ENCODE data around the gene SELENOF. TPM values are rescaled to one million over a fixed set of nuclear protein-coding genes. Genes with fewer than 3 reads are reported as not detected.
"Not testable (repeated sequence)": the region's sequence is repeated elsewhere in the genome, so short reads cannot be mapped to it uniquely, and the experiment has no call there.

Gene SELENOF
- total RNA-seq, 1 experiment from 2014 or later, result 313 TPM

GRCh38 chr1:86912281-86912900, 1.5 kb downstream of the SELENOF start:
- peak overlapping the region; percentile 61 for H3K4me3 ChIP-seq
- DNase-seq (ENCODE audit: low read depth in 1 of 2, low spot score in 2 of 2), result no peak
- no peak overlapping the region for H3K27ac ChIP-seq
- no peaks in the 10 kb centered on the region for H3K9me3 ChIP-seq (replicated peaks)
- peaks cover 12% of the 10 kb centered on the region; the same call in 1 of the 2 replicates for H3K4me1 ChIP-seq (replicated peaks)
- peaks cover 10% of the 10 kb centered on the region; the same call in 1 of the 2 replicates for H3K36me3 ChIP-seq
- H3K27me3 ChIP-seq (replicated peaks), result no peaks in the 10 kb centered on the region

DNA sequence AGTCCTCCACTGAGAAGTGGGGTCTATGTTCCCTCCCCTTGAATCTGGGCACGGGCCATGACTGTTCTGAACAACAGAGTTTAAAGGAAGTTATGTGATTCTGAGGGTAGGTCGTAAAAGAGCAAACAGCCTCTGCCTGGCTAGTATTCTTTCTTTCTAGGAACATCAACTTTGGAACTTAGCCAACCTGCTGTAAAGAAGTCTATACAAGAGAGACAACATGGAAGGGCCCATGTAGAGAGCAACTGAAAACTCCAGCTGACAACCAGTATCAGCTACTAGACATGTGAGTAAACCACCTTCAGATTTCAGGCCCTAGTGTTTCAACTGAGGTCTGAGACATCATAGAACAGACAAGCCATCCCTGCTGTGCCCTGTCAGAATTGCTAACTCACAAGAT, 7.5 kb downstream of the SELENOF start:
- Histone ChIP-seq H3K27me3 (replicated peaks) (no peaks in the 10 kb centered on the region), H3K9me3 (replicated peaks) (no peaks in the 10 kb centered on the region), H3K27ac (no peak overlapping the region), H3K36me3 (peaks cover 40% of the 10 kb centered on the region), H3K4me3 (no peak overlapping the region), H3K4me1 (replicated peaks) (no peaks in the 10 kb centered on the region)
- DNase-seq (ENCODE audit: low read depth in 1 of 2, low spot score in 2 of 2), result no peak

DNA sequence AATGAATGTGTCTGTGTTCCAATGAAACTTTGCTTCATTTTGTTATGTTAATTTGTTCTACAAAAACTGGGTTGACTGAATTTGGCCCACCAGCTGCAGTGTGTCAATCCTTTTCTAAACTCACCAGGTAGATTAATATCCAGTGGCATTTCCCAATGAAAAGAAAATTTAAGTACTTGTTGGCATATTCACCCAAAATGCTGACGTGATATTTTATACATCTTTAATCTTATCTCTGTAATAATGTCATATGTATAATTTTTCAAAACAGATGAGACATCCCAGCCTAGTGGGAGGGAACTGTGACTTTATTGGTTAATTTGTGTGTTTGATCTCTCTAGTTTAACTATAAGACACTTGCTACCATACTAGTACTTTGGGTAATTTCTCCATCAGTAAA, 8.1 kb downstream of the SELENOF start:
- Histone ChIP-seq H3K9me3 (replicated peaks) (no peaks in the 10 kb centered on the region), H3K27ac (no peak overlapping the region), H3K4me3 (no peak overlapping the region), H3K27me3 (replicated peaks) (no peaks in the 10 kb centered on the region), H3K4me1 (replicated peaks) (no peaks in the 10 kb centered on the region), H3K36me3 (peaks cover 46% of the 10 kb centered on the region)
- no peak for DNase-seq (ENCODE audit: low read depth in 1 of 2, low spot score in 2 of 2)

GRCh38 chr1:86899401-86899800, 14.5 kb downstream of the SELENOF start:
- H3K27me3 ChIP-seq (replicated peaks); H3K9me3 ChIP-seq (replicated peaks); H3K4me3 ChIP-seq; H3K4me1 ChIP-seq (replicated peaks); DNase-seq (ENCODE audit: low read depth in 1 of 2, low spot score in 2 of 2); H3K27ac ChIP-seq: not testable (repeated sequence)
- peaks cover 41% of the 10 kb centered on the region for H3K36me3 ChIP-seq

GRCh38 chr1:86888327-86888726, 25.6 kb downstream of the SELENOF start:
- Histone ChIP-seq H3K4me1 (replicated peaks) (no peaks in the 10 kb centered on the region), H3K36me3 (peaks cover 4% of the 10 kb centered on the region; the same call in 1 of the 2 replicates), H3K27me3 (replicated peaks) (no peaks in the 10 kb centered on the region), H3K9me3 (replicated peaks) (no peaks in the 10 kb centered on the region), H3K27ac (no peak overlapping the region), H3K4me3 (no peak overlapping the region)
- no peak for DNase-seq (ENCODE audit: low read depth in 1 of 2, low spot score in 2 of 2)

GRCh38 chr1:86887479-86888162, 26.3 kb downstream of the SELENOF start:
- H3K9me3 ChIP-seq (replicated peaks), result no peaks in the 10 kb centered on the region
- no peak overlapping the region for H3K27ac ChIP-seq
- peaks cover 7% of the 10 kb centered on the region; the same call in 1 of the 2 replicates for H3K36me3 ChIP-seq
- H3K27me3 ChIP-seq (replicated peaks), result no peaks in the 10 kb centered on the region
- H3K4me3 ChIP-seq, result no peak overlapping the region
- DNase-seq (ENCODE audit: low read depth in 1 of 2, low spot score in 2 of 2), result no peak
- no peaks in the 10 kb centered on the region for H3K4me1 ChIP-seq (replicated peaks)

DNA sequence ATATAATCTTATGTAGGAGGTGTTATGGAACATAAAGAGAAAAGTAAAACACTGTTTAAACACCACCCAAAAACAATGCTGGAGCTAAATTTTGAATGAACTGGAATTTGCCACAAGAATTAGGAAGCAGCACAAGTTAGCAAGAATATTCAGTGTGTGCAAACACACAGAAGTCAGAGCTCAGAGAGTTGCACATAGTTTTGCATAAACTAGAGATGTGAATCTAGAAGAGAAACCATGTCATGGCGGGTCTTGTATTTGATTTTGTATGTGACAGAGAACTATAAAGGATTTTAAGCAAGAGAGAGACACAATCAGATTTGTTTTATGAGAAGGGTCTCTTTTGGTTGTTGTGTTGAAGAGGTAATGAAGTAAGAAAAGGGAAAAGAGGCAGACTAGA, 38.2 kb downstream of the SELENOF start:
- Histone ChIP-seq H3K9me3 (replicated peaks) (no peaks in the 10 kb centered on the region), H3K27ac (no peak overlapping the region), H3K36me3 (peaks cover 30% of the 10 kb centered on the region), H3K4me3 (no peak overlapping the region), H3K4me1 (replicated peaks) (no peaks in the 10 kb centered on the region), H3K27me3 (replicated peaks) (no peaks in the 10 kb centered on the region)
- no peak for DNase-seq (ENCODE audit: low read depth in 1 of 2, low spot score in 2 of 2)

DNA sequence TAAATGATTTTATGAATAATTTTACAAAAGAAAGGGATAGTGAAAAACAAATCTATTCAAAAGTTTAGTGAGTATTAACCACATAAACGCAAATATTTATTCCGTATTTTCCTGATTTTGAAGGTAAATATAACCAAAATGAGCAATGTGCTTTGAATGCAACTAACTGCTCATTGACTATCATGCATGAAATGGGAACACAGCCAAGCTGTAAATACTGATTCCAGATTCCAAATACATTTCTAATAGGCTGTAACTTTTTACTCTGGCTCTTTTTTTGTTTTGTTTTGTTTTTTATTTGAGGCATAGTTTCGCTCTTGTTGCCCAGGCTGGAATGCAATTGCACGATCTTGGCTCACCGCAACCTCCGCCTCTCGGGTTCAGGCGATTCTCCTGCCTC, 41.8 kb downstream of the SELENOF start:
- DNase-seq (ENCODE audit: low read depth in 1 of 2, low spot score in 2 of 2), result no peak
- Histone ChIP-seq H3K36me3 (peaks cover 6% of the 10 kb centered on the region), H3K27ac (no peak overlapping the region)

DNA sequence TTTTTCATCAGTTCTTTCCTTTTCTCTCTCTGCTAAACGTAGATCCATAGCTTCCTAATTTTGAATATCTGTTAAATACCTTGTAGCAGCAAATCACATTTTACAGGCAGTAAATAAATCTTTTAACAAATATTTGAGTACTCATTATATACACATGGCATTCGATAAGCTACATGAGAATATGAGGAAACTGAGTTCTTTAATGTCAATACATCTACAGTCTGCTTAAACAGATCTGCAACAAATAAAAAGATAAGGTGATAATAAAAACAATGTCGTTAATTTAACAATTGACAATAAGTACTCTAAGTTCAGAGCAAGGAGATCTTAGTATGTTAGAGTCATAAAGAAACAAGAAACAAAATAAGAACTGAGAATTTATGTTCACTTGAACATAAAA, 42.9 kb downstream of the SELENOF start:
- H3K4me1 ChIP-seq (replicated peaks), result no peaks in the 10 kb centered on the region
- H3K9me3 ChIP-seq (replicated peaks), result no peaks in the 10 kb centered on the region
- no peak overlapping the region for H3K4me3 ChIP-seq
- no peak for DNase-seq (ENCODE audit: low read depth in 1 of 2, low spot score in 2 of 2)
- no peak overlapping the region for H3K27ac ChIP-seq
- no peaks in the 10 kb centered on the region for H3K27me3 ChIP-seq (replicated peaks)
- peaks cover 4% of the 10 kb centered on the region; the same call in 1 of the 2 replicates for H3K36me3 ChIP-seq

More for the DNA sequence above, 41.8 kb downstream of the SELENOF start:
- H3K4me1 ChIP-seq (replicated peaks), result no peaks in the 10 kb centered on the region
- H3K9me3 ChIP-seq (replicated peaks), result no peaks in the 10 kb centered on the region
- H3K4me3 ChIP-seq, result no peak overlapping the region
- H3K27me3 ChIP-seq (replicated peaks), result no peaks in the 10 kb centered on the region

DNA sequence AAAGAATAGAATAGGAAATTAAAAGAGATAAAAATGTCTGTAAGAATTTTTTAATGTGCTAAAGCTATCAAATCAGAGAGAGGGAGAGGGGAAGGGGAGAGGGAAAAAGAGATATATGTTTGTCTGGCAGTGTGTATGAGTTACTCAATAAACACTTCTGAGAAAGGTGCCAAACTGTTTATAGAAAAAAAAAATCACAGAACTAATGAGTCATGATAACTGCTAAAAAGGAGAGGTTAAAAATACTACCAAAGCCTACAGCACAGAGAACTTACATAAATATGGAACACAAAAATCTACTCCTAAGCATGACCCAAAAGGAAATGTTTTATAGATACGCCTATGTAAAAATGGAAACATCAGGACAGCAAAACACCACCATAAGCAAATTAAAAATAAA, 45.4 kb downstream of the SELENOF start:
- Histone ChIP-seq H3K27me3 (replicated peaks) (no peaks in the 10 kb centered on the region), H3K9me3 (replicated peaks) (no peaks in the 10 kb centered on the region), H3K4me1 (replicated peaks) (no peaks in the 10 kb centered on the region), H3K4me3 (no peak overlapping the region), H3K36me3 (no peaks in the 10 kb centered on the region), H3K27ac (no peak overlapping the region)
- DNase-seq (ENCODE audit: low read depth in 1 of 2, low spot score in 2 of 2), result no peak

DNA sequence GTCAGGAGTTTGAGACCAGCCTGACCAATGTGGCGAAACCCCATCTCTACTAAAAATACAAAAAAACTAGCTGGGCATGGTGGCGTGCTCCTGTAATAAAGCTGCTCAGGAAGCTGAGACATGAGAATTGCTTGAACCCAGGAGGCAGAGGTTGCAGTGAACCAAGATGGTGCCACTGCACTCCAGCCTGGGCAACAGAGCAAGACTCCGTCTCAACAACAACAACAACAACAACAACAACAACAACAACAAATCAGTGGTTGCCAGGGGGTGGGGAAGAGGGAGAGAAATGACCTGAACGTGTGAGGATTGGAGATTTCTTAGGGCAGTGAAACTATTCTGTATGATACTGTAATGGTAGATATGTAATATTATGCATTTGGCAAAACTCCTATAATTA, 46.6 kb downstream of the SELENOF start:
- H3K4me3 ChIP-seq; DNase-seq (ENCODE audit: low read depth in 1 of 2, low spot score in 2 of 2); H3K4me1 ChIP-seq (replicated peaks); H3K27me3 ChIP-seq (replicated peaks); H3K36me3 ChIP-seq; H3K9me3 ChIP-seq (replicated peaks); H3K27ac ChIP-seq: not testable (repeated sequence)

- no peak overlapping the region for H3K27ac ChIP-seq
- H3K36me3 ChIP-seq, result no peaks in the 10 kb centered on the region
- H3K9me3 ChIP-seq (replicated peaks), result no peaks in the 10 kb centered on the region
- no peaks in the 10 kb centered on the region for H3K4me1 ChIP-seq (replicated peaks)
- no peaks in the 10 kb centered on the region for H3K27me3 ChIP-seq (replicated peaks)
- H3K4me3 ChIP-seq, result no peak overlapping the region
- DNase-seq (ENCODE audit: low read depth in 1 of 2, low spot score in 2 of 2), result no peak
Measured at GRCh38 chr1:86866665-86867064, 47.3 kb downstream of the SELENOF start.

DNA sequence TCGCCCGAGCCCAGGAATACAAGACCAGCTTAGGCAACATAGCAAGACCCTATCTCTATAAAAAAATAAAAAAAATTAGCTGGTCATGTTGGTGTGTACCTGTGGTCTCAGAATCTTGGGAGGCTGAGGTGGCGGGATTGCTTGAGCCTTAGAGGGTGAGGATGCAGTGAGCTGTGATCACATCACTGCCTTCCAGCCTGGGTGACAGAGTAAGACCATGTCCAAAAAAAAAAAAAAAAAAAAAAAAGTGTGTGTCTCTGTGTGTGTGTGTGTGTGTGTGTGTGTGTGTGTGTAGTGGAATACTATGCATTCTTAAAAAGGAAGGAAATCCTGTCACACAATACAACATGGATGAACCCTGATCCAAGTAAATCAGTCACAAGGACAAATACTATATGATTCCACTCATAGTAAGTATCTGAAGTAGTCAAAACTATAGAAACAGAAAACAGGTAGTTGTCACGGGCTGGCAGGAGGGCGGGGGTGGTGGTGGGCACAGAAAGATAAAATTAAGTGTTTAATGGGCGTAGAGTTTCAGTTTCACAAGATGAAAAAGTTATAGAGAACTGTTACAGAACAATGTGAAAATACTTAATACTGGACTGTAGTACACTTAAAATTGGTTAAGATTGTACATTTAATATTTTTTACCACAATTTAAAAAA, 47.8 kb downstream of the SELENOF start:
- Histone ChIP-seq H3K4me1 (replicated peaks) (no peaks in the 10 kb centered on the region; the same call in 1 of the 2 replicates), H3K9me3 (replicated peaks) (no peaks in the 10 kb centered on the region), H3K36me3 (no peaks in the 10 kb centered on the region), H3K4me3 (no peak overlapping the region), H3K27ac (no peak overlapping the region), H3K27me3 (replicated peaks) (no peaks in the 10 kb centered on the region)
- no peak for DNase-seq (ENCODE audit: low read depth in 1 of 2, low spot score in 2 of 2)

DNA sequence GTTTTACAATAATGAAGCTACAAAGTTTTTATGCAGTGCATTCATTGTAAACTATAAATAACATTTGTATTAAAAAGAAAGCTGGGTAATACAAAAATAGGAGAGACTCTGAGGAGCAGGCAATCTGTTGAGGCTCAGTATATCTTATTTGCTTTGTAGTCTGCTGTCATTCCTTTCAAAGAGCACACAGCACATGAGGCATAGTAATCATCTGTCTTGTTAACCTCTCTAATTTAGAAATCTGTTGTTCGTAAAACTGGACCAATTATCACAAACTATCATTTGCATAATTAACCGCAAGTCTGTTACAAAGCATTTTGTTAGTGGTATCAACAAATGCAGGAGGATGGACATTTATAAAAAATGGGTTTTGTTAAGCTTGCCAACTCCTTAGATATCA, 51.0 kb downstream of the SELENOF start:
- no peaks in the 10 kb centered on the region for H3K36me3 ChIP-seq
- no peaks in the 10 kb centered on the region for H3K27me3 ChIP-seq (replicated peaks)
- no peak overlapping the region for H3K4me3 ChIP-seq
- H3K27ac ChIP-seq, result no peak overlapping the region
- peaks cover 15% of the 10 kb centered on the region for H3K4me1 ChIP-seq (replicated peaks)
- DNase-seq (ENCODE audit: low read depth in 1 of 2, low spot score in 2 of 2), result no peak
- H3K9me3 ChIP-seq (replicated peaks), result no peaks in the 10 kb centered on the region
